ENCODE results near the gene ZCCHC17. TPM values are rescaled to one million over a fixed set of nuclear protein-coding genes. Genes with fewer than 3 reads are reported as not detected.

ZCCHC17 gene
- total RNA-seq, 1 donor from 2014 or later: 51.4 TPM

Other genes starting within 250 kb of the ZCCHC17 start
- gene PUM1, start 231.3 kb upstream of the ZCCHC17 start, total RNA-seq: 67.9 and 69.4 TPM in 2 replicates
- 0.32 TPM in 1 of 2 replicates, not detected in the other for gene NKAIN1, start 57.1 kb upstream of the ZCCHC17 start, total RNA-seq
- gene SNRNP40, start 244 bp upstream of the ZCCHC17 start, total RNA-seq: 210 and 251 TPM in 2 replicates
- 0.26 and 0.35 TPM in 2 replicates for gene FABP3, start 76.0 kb downstream of the ZCCHC17 start, total RNA-seq
- 1.3 and 2.4 TPM in 2 replicates for gene SERINC2, start 116.2 kb downstream of the ZCCHC17 start, total RNA-seq